ENCODE measurements around the gene VN1R5.

VN1R5 gene

DNA sequence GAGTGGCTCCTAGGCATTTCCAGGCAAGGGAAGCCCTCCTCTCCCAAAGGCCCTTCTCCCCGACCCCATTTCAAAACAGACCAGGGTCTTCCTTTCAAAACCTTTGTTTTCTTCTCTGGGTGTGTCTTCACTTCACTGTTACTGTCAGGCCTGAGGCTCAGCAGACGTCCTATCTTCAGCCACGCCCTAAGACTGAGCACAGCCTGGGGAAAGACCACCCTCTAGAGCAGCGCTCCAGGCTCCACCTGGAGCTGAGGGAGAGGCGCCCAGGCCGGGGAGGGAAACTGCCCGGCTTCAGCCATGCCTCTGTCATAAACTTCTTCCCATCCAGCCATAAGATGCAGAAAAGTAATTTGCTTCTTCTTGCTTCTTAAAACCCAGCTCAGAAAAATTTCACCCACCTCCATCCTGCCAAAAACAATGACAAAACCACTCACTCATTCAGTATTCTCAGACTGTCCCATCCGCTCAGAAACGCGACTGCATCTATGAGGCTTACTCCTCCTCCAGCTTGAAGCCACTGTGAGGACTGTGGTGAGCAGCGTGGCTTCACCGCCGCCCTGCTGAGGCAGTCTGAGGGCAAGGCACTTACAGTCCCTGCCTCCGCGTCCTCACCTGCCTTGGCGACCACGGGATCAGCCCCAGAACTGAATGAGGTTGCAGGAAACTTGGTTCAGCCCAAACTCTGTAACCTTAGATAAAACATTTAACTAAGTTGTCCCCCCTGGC lies 36.1 kb downstream of the VN1R5 start:
- H3K27ac ChIP-seq (ENCODE audit: low read length): no peak overlapping the region
- peaks cover 0 to 4% of the 10 kb centered on the region in 2 donors for H3K27me3 ChIP-seq (ENCODE audit: control insufficient read depth in 1 of 2, insufficient read depth in 2 of 2, low read length in 2 of 2)
- H3K9me3 ChIP-seq (ENCODE audit: control insufficient read depth in 2 of 2, low read length in 2 of 2): no peaks in the 10 kb centered on the region
- H3K9ac ChIP-seq (ENCODE audit: low read length in 2 of 2): no peak overlapping the region
- H3K4me3 ChIP-seq (ENCODE audit: low read length in 2 of 2): no peak overlapping the region
- H3K36me3 ChIP-seq (ENCODE audit: control insufficient read depth in 2 of 2, insufficient read depth in 2 of 2, low read length in 2 of 2): no peaks in the 10 kb centered on the region
- no peaks in the 10 kb centered on the region for H3K4me1 ChIP-seq (ENCODE audit: control insufficient read depth, insufficient read depth, low read length)

DNA sequence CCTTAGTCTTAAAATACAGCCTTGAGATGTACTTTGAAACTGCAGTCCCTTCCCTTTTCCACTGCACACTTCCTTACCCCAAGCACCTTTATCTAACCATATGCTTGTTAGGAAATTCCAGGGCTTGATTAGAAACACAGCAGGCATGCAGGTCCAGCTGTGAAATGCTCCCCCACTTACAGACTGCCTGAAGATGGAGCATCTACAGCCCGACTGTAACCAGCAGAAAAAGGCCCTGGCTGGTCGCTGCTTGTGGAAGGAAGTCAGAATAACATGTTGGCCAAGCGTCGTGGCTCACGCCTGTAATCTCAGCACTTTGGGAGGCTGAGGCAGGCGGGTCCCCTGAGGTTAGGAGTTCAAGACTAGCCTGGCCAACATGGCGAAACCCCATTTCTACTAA lies 37.2 kb downstream of the VN1R5 start:
- no peaks in the 10 kb centered on the region for H3K4me1 ChIP-seq (ENCODE audit: control insufficient read depth, insufficient read depth, low read length)
- H3K27ac ChIP-seq (ENCODE audit: low read length): no peak overlapping the region
- H3K4me3 ChIP-seq (ENCODE audit: low read length in 2 of 2): no peak overlapping the region
- no peaks in the 10 kb centered on the region for H3K9me3 ChIP-seq (ENCODE audit: control insufficient read depth in 2 of 2, low read length in 2 of 2)
- no peak overlapping the region for H3K9ac ChIP-seq (ENCODE audit: low read length in 2 of 2)
- H3K27me3 ChIP-seq (ENCODE audit: control insufficient read depth in 1 of 2, insufficient read depth in 2 of 2, low read length in 2 of 2): peaks cover 0 to 4% of the 10 kb centered on the region in 2 donors
- H3K36me3 ChIP-seq (ENCODE audit: control insufficient read depth in 2 of 2, insufficient read depth in 2 of 2, low read length in 2 of 2): no peaks in the 10 kb centered on the region

DNA sequence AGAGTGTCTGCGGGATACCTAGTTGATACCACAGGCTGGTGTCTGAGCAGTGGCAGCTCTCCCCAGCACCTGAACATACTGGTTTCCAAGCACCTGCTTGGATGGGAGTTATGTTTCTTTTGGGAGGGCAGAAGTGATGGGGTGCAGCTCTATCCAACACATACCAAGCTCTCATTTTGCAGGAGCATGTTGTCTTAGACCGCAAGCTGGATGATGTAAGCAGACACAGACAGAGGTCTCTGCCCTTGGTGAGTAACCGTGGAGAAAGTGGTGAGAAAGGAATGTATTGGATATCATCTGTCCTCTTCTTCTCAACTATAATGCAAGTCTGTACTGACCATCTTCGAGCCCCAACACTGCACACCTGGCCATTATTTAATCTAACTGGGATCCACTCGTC lies 38.4 kb downstream of the VN1R5 start:
- H3K9ac ChIP-seq (ENCODE audit: low read length in 2 of 2): no peak overlapping the region
- H3K4me1 ChIP-seq (ENCODE audit: control insufficient read depth, insufficient read depth, low read length): no peaks in the 10 kb centered on the region
- no peak overlapping the region for H3K4me3 ChIP-seq (ENCODE audit: low read length in 2 of 2)
- H3K27ac ChIP-seq (ENCODE audit: low read length): no peak overlapping the region
- H3K27me3 ChIP-seq (ENCODE audit: control insufficient read depth in 1 of 2, insufficient read depth in 2 of 2, low read length in 2 of 2): peaks cover 0 to 4% of the 10 kb centered on the region in 2 donors
- H3K9me3 ChIP-seq (ENCODE audit: control insufficient read depth in 2 of 2, low read length in 2 of 2): no peaks in the 10 kb centered on the region
- peaks cover 0 to 3% of the 10 kb centered on the region in 2 donors for H3K36me3 ChIP-seq (ENCODE audit: control insufficient read depth in 2 of 2, insufficient read depth in 2 of 2, low read length in 2 of 2)

DNA sequence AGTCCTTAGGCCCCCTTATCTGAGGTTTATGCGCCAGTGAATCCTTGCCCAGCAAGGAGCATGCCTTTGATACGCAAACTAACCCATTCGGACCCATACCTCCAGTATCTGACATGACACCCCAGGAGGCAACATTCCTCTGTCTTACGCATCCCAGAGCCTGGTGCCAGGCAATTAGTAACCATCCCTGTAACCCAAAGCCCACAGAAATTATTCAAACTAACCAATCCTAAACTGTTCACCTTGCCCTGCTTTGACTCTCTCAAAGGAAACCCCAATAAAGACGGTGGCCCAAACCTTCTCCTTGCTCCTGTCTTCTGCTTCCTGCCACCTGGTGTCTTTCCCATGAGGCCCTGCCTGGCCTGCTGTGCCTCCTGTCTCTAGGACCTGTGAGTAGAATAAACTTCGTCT lies 39.4 kb downstream of the VN1R5 start:
- Histone ChIP-seq H3K27me3 (ENCODE audit: control insufficient read depth in 1 of 2, insufficient read depth in 2 of 2, low read length in 2 of 2) (peaks cover 0 to 4% of the 10 kb centered on the region in 2 donors), H3K9me3 (ENCODE audit: control insufficient read depth in 2 of 2, low read length in 2 of 2) (no peaks in the 10 kb centered on the region), H3K4me1 (ENCODE audit: control insufficient read depth, insufficient read depth, low read length) (no peaks in the 10 kb centered on the region), H3K27ac (ENCODE audit: low read length) (no peak overlapping the region), H3K9ac (ENCODE audit: low read length in 2 of 2) (no peak overlapping the region), H3K36me3 (ENCODE audit: control insufficient read depth in 2 of 2, insufficient read depth in 2 of 2, low read length in 2 of 2) (peaks cover 5 to 9% of the 10 kb centered on the region in 2 donors), H3K4me3 (ENCODE audit: low read length in 2 of 2) (no peak overlapping the region)

DNA sequence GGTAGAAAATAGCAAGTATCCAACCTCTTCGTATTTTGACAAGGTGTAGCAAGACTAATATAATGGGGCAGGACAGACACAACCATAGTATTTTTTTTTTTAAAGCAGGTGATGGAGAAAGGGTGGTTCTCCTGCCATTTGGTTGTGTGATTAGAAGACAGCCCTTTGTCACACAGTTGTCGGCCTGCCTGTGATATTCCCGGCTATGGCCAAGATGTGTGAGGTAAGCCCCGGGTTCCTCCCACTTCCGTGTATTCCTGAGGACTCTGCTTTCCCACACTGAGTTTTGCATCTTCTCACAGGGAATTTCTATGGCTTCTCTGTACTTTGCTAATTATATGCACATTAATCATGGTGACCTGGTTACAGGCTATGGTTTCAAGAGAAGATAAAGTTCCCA lies 39.9 kb downstream of the VN1R5 start:
- Histone ChIP-seq H3K4me3 (ENCODE audit: low read length in 2 of 2) (no peak overlapping the region), H3K4me1 (ENCODE audit: control insufficient read depth, insufficient read depth, low read length) (no peaks in the 10 kb centered on the region), H3K27me3 (ENCODE audit: control insufficient read depth in 1 of 2, insufficient read depth in 2 of 2, low read length in 2 of 2) (peaks cover 0 to 4% of the 10 kb centered on the region in 2 donors), H3K36me3 (ENCODE audit: control insufficient read depth in 2 of 2, insufficient read depth in 2 of 2, low read length in 2 of 2) (peaks cover 5 to 10% of the 10 kb centered on the region in 2 donors), H3K9ac (ENCODE audit: low read length in 2 of 2) (no peak overlapping the region), H3K27ac (ENCODE audit: low read length) (no peak overlapping the region), H3K9me3 (ENCODE audit: control insufficient read depth in 2 of 2, low read length in 2 of 2) (no peaks in the 10 kb centered on the region)

DNA sequence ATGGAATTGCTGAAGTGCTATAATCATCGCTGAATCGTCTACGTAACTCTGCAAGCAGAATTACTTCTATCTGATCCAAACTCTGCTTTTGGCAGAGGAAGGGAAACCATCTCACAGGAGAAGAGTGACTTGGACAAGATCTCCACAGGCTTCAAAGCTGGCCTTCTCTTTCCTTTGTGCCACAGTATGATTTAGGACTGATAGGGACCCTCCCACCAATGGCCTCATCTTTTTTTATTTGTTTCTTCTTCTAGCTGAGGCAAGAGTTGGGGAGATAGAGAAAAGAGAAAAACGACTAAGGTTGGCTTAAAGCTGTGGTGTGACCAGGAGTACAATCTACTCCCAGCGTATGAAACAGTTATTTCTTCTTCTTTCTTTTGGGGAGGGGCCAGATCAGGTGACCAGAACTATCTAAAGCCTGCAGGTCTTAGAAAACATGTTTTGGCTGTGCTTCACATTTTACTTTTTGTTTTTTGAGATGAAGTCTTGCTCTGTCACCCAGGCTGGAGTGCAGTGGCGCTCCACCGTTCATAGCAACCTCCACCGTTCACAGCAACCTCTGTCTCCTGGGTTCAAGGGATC lies 40.8 kb downstream of the VN1R5 start:
- Histone ChIP-seq H3K9ac (ENCODE audit: low read length in 2 of 2) (no peak overlapping the region), H3K27ac (ENCODE audit: low read length) (no peak overlapping the region)

DNA sequence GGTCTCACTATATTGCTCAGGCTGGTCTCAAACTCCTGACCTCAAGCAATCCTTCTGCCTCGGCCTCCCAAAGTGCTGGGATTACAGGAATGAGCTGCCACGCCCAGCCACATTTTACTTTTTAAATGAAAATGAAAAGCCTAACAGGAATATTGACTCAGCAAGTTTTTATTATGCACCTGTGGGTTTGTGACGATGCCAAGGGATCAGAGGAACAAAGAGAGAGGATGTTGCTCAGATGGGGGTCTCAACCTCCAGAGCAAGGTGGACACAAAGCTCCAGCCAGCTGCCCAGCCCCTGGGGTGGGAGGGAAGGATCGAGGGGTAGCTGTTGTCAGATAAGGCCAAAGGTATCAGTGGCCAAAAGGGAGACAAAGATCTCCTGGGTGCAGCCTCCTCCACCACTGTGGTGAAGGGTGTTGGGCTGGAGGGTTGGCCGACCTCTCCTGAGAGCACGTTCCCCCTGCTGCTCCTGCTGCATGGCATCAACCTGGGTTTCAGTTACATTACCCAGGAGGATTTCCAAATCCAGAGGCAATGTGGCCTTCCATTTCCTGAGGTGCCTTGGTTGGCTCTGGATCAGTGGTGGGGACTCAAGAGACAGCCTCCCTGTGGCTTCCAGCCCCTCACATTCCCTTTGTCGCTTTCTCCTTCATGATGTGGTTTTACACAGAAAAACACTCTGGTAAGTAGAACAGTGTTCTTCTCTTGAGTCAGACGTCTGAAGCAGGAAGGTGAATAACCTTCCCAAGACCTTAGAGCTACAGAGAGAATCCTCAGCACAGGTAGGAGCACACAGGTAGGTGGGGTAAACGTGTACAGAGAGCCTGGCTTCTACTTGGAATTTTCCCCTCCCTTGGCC lies 41.6 kb downstream of the VN1R5 start:
- H3K4me1 ChIP-seq (ENCODE audit: control insufficient read depth, insufficient read depth, low read length): no peaks in the 10 kb centered on the region
- H3K4me3 ChIP-seq (ENCODE audit: low read length in 2 of 2): no peak overlapping the region
- no peaks in the 10 kb centered on the region for H3K9me3 ChIP-seq (ENCODE audit: control insufficient read depth in 2 of 2, low read length in 2 of 2)
- H3K27me3 ChIP-seq (ENCODE audit: control insufficient read depth in 1 of 2, insufficient read depth in 2 of 2, low read length in 2 of 2): peaks cover 0 to 4% of the 10 kb centered on the region in 2 donors
- H3K9ac ChIP-seq (ENCODE audit: low read length in 2 of 2): no peak overlapping the region
- H3K36me3 ChIP-seq (ENCODE audit: control insufficient read depth in 2 of 2, insufficient read depth in 2 of 2, low read length in 2 of 2): peaks cover 14 to 21% of the 10 kb centered on the region in 2 donors
- H3K27ac ChIP-seq (ENCODE audit: low read length): no peak overlapping the region

More for the DNA sequence above, 40.8 kb downstream of the VN1R5 start:
- H3K4me3 ChIP-seq (ENCODE audit: low read length in 2 of 2): no peak overlapping the region
- no peaks in the 10 kb centered on the region for H3K9me3 ChIP-seq (ENCODE audit: control insufficient read depth in 2 of 2, low read length in 2 of 2)
- H3K36me3 ChIP-seq (ENCODE audit: control insufficient read depth in 2 of 2, insufficient read depth in 2 of 2, low read length in 2 of 2): peaks cover 7 to 17% of the 10 kb centered on the region in 2 donors
- H3K4me1 ChIP-seq (ENCODE audit: control insufficient read depth, insufficient read depth, low read length): no peaks in the 10 kb centered on the region
- H3K27me3 ChIP-seq (ENCODE audit: control insufficient read depth in 1 of 2, insufficient read depth in 2 of 2, low read length in 2 of 2): peaks cover 0 to 4% of the 10 kb centered on the region in 2 donors

DNA sequence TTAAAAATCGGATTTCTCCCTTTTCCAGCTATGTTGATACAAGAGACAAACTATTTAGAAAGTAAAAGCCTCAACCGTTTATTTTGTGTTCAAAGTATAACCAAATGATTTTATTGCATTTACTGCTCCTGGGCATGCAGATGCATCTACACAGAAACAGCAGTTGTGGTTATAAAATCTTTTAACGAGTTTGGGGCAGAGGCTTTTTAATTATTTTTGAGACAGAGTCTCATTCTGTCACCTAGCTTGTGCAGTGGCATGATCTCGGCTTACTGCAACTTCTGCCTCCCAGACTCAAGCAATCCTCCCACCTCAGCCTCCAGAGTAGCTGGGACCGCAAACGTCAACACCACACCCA lies 42.2 kb downstream of the VN1R5 start:
- Histone ChIP-seq H3K4me3 (ENCODE audit: low read length in 2 of 2) (no peak overlapping the region), H3K9me3 (ENCODE audit: control insufficient read depth in 2 of 2, low read length in 2 of 2) (no peaks in the 10 kb centered on the region), H3K9ac (ENCODE audit: low read length in 2 of 2) (no peak overlapping the region), H3K4me1 (ENCODE audit: control insufficient read depth, insufficient read depth, low read length) (no peaks in the 10 kb centered on the region), H3K27me3 (ENCODE audit: control insufficient read depth in 1 of 2, insufficient read depth in 2 of 2, low read length in 2 of 2) (peaks cover 0 to 4% of the 10 kb centered on the region in 2 donors), H3K27ac (ENCODE audit: low read length) (no peak overlapping the region), H3K36me3 (ENCODE audit: control insufficient read depth in 2 of 2, insufficient read depth in 2 of 2, low read length in 2 of 2) (peaks cover 19 to 26% of the 10 kb centered on the region in 2 donors)

DNA sequence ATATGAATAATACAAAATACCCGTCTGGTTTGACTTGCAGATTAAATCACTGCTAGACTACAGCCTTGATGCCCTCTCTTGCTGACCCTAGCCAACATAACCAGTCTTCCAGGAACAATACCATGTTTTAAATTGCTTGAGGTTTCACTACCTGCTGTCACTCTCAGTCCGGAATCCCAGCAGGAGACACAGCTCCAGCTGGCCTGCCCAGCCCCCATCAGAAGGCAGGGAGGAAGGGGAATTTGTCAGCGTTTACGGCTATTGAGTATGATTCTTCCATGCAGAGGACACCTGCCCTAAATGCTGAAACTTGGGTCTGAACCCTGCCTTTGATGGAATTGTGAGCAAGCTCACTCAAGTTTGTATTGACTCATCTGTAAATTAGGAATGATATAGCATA lies 42.8 kb downstream of the VN1R5 start:
- H3K4me1 ChIP-seq (ENCODE audit: control insufficient read depth, insufficient read depth, low read length): no peaks in the 10 kb centered on the region
- H3K27ac ChIP-seq (ENCODE audit: low read length): no peak overlapping the region
- no peaks in the 10 kb centered on the region for H3K9me3 ChIP-seq (ENCODE audit: control insufficient read depth in 2 of 2, low read length in 2 of 2)
- H3K4me3 ChIP-seq (ENCODE audit: low read length in 2 of 2): no peak overlapping the region
- peaks cover 0 to 4% of the 10 kb centered on the region in 2 donors for H3K27me3 ChIP-seq (ENCODE audit: control insufficient read depth in 1 of 2, insufficient read depth in 2 of 2, low read length in 2 of 2)
- no peak overlapping the region for H3K9ac ChIP-seq (ENCODE audit: low read length in 2 of 2)
- H3K36me3 ChIP-seq (ENCODE audit: control insufficient read depth in 2 of 2, insufficient read depth in 2 of 2, low read length in 2 of 2): peaks cover 24 to 29% of the 10 kb centered on the region in 2 donors

DNA sequence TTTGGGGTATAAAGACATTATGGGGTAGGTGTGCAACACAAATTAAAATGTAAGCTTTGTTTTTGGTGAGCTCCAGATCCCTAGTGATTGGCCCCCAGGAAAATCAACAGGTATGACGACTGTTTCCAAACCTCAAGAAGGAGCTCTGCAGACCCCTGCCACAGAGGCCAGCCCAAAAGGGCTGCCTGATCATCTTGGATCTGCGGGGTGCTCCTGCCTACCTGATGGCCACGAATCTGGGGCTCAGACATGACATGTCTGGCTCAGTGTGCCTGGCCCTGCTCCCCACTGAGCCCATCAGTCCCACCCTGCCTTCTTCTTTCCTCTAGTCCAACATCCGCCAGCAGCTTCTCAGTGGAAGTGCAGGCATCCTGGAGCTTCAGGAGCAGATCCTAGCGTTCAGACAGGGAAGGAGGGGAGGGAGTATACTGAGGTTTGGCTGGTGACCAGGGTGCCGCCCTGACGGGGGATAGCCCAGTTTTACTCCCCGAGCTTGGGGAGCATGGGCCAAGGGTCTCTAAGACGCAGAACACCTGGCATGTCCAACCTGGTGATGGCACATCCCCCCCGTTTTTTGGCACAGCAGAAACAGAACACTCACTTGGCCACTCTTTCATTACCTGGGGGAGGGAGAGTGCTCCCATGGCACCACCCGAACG lies 44.0 kb downstream of the VN1R5 start:
- Histone ChIP-seq H3K27ac (ENCODE audit: low read length) (no peak overlapping the region), H3K4me3 (ENCODE audit: low read length in 2 of 2) (no peak overlapping the region), H3K9ac (ENCODE audit: low read length in 2 of 2) (no peak overlapping the region), H3K9me3 (ENCODE audit: control insufficient read depth in 2 of 2, low read length in 2 of 2) (no peaks in the 10 kb centered on the region), H3K4me1 (ENCODE audit: control insufficient read depth, insufficient read depth, low read length) (no peaks in the 10 kb centered on the region), H3K27me3 (ENCODE audit: control insufficient read depth in 1 of 2, insufficient read depth in 2 of 2, low read length in 2 of 2) (no peaks in the 10 kb centered on the region), H3K36me3 (ENCODE audit: control insufficient read depth in 2 of 2, insufficient read depth in 2 of 2, low read length in 2 of 2) (peaks cover 29 to 37% of the 10 kb centered on the region in 2 donors)

All from stomach smooth muscle (tissue), 2 donors.